Ishikawa (cell line): ENCODE results near the gene ZNF556.

ENCODE experiments used
- CEBPB ChIP-seq: IDR thresholded peaks from 2 replicates; pipeline ENCODE4 v1.6.1; 2012
- CREB1 ChIP-seq: IDR thresholded peaks from 2 replicates; pipeline ENCODE4 v1.6.1; 2012; ENCODE audit warnings: low read depth
- EGR1 ChIP-seq: IDR thresholded peaks from 2 replicates; pipeline ENCODE4 v1.6.1; 2012
- EP300 ChIP-seq: IDR thresholded peaks from 2 replicates; pipeline ENCODE4 v1.6.1; 2012; ENCODE audit warnings: borderline replicate concordance
- FOXM1 ChIP-seq: IDR thresholded peaks from 2 replicates; pipeline ENCODE4 v1.6.1; 2012; ENCODE audit warnings: low read depth, borderline replicate concordance
- NFIC ChIP-seq: IDR thresholded peaks from 2 replicates; pipeline ENCODE4 v1.6.1; 2012
- RAD21 ChIP-seq: IDR thresholded peaks from 2 replicates; pipeline ENCODE4 v1.6.1; 2012; ENCODE audit warnings: low read depth
- TAF1 ChIP-seq: IDR thresholded peaks from 2 replicates; pipeline ENCODE4 v1.6.1; 2012; ENCODE audit warnings: low read depth, mild to moderate bottlenecking
- TCF12 ChIP-seq: IDR thresholded peaks from 2 replicates; pipeline ENCODE4 v1.6.1; 2012; ENCODE audit warnings: low read depth
- TEAD4 ChIP-seq: IDR thresholded peaks from 2 replicates; pipeline ENCODE4 v1.6.1; 2012
- USF1 ChIP-seq: IDR thresholded peaks from 2 replicates; pipeline ENCODE4 v1.6.1; 2012
- YY1 ChIP-seq: IDR thresholded peaks from 2 replicates; pipeline ENCODE4 v1.6.1; 2012; ENCODE audit warnings: low read depth
- ZBTB7A ChIP-seq: IDR thresholded peaks from 2 replicates; pipeline ENCODE4 v1.6.1; 2012; ENCODE audit warnings: low read depth
- TF ChIP-seq, protein P1 (sequence below): IDR thresholded peaks from 2 replicates; pipeline ENCODE4 v1.6.1; 2012; ENCODE audit warnings: low read depth, mild to moderate bottlenecking
- TF ChIP-seq, protein P2 (sequence below): IDR thresholded peaks from 2 replicates; pipeline ENCODE4 v1.6.1; 2012

ZNF556 gene

GRCh38 chr19:2858864-2859263 is 8.3 kb upstream of the ZNF556 start:
- TF ChIP-seq USF1 = no peak
- no peak for TF ChIP-seq CEBPB
- no peak for TF ChIP-seq EGR1
- TF ChIP-seq NFIC = no peak

- TF ChIP-seq EP300 (no peak), CEBPB (no peak), TAF1 (no peak), CREB1 (no peak), EGR1 (no peak), NFIC (no peak), FOXM1 (no peak)
- TF ChIP-seq, protein P1, sequence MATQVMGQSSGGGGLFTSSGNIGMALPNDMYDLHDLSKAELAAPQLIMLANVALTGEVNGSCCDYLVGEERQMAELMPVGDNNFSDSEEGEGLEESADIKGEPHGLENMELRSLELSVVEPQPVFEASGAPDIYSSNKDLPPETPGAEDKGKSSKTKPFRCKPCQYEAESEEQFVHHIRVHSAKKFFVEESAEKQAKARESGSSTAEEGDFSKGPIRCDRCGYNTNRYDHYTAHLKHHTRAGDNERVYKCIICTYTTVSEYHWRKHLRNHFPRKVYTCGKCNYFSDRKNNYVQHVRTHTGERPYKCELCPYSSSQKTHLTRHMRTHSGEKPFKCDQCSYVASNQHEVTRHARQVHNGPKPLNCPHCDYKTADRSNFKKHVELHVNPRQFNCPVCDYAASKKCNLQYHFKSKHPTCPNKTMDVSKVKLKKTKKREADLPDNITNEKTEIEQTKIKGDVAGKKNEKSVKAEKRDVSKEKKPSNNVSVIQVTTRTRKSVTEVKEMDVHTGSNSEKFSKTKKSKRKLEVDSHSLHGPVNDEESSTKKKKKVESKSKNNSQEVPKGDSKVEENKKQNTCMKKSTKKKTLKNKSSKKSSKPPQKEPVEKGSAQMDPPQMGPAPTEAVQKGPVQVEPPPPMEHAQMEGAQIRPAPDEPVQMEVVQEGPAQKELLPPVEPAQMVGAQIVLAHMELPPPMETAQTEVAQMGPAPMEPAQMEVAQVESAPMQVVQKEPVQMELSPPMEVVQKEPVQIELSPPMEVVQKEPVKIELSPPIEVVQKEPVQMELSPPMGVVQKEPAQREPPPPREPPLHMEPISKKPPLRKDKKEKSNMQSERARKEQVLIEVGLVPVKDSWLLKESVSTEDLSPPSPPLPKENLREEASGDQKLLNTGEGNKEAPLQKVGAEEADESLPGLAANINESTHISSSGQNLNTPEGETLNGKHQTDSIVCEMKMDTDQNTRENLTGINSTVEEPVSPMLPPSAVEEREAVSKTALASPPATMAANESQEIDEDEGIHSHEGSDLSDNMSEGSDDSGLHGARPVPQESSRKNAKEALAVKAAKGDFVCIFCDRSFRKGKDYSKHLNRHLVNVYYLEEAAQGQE = no peak
Observed at GRCh38 chr19:2863816-2864215, 3.3 kb upstream of the ZNF556 start.

GRCh38 chr19:2865334-2866100 is 1.6 kb upstream of the ZNF556 start:
- TF ChIP-seq USF1 (no peak), CEBPB (no peak), CREB1 (no peak)
- TF ChIP-seq, protein P1 = no peak

- TF ChIP-seq, protein P2, sequence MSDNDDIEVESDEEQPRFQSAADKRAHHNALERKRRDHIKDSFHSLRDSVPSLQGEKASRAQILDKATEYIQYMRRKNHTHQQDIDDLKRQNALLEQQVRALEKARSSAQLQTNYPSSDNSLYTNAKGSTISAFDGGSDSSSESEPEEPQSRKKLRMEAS = no peak
- TF ChIP-seq, protein P1 = no peak
- TF ChIP-seq ZBTB7A = no peak
- TF ChIP-seq TEAD4 = no peak
- TF ChIP-seq TAF1 = no peak
- no peak for TF ChIP-seq FOXM1
- TF ChIP-seq TCF12 = no peak
- TF ChIP-seq EGR1 = no peak
Observed at GRCh38 chr19:2866495-2867024, 575 bp upstream of the ZNF556 start.

GRCh38 chr19:2869618-2870017 is 2.5 kb downstream of the ZNF556 start:
- no peak for TF ChIP-seq NFIC
- no peak for TF ChIP-seq YY1
- no peak for TF ChIP-seq TCF12
- TF ChIP-seq, protein P1 = no peak
- TF ChIP-seq RAD21 = no peak
- TF ChIP-seq TAF1 = no peak
- TF ChIP-seq FOXM1 = no peak
- no peak for TF ChIP-seq CEBPB
- TF ChIP-seq, protein P2 = no peak
- TF ChIP-seq EGR1 = no peak
- no peak for TF ChIP-seq USF1
- no peak for TF ChIP-seq EP300
- no peak for TF ChIP-seq TEAD4
- no peak for TF ChIP-seq ZBTB7A
- TF ChIP-seq CREB1 = no peak
